RPMI8226 (cell line): ENCODE measurements around the gene CHIC1.
"Not testable (repeated sequence)": the region's sequence is repeated elsewhere in the genome, so short reads cannot be mapped to it uniquely, and the experiment has no call there.

Source experiments
- DNase-seq: peaks from one replicate; pipeline ENCODE4 v3.0.0-alpha.2; 2015

CHIC1 gene

DNA sequence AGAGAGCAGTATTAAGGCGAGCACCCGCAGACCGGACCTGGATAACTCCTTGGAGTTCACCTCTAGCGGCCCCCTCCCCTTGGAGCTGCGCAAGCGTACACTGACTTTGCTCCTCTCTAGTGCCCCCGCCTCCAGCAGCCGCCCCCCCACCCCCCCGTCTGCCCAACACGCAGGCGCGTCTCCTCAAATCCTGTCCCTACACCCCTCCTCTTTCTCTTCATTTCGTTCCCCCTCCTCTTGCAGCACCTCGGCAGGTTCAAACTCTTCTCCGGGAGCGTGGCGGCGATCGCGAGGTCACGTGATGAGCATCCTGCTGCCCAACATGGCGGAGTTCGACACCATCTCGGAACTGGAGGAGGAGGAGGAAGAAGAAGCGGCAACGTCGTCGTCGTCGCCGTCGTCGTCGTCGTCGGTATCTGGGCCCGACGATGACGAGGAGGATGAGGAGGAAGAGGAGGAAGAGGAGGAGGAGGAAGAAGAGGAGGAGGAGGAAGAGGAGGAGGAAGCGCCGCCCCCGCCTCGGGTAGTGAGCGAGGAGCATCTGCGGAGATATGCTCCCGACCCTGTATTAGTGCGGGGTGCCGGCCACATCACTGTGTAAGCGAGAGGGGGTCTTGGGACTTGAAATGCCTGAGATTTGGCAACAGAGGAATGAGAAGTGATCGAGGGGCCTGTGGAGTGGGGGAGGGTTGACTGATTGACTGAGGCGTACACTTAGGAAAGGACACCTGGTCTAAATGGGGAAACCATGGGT is at the start of gene CHIC1:
Gene CHIC1, plus strand, starts transcription at position 214 of the 754 bp plus-strand sequence. Its CDS starts 88 bp downstream, at position 302.
- peak; percentile 77 for DNase-seq

DNA sequence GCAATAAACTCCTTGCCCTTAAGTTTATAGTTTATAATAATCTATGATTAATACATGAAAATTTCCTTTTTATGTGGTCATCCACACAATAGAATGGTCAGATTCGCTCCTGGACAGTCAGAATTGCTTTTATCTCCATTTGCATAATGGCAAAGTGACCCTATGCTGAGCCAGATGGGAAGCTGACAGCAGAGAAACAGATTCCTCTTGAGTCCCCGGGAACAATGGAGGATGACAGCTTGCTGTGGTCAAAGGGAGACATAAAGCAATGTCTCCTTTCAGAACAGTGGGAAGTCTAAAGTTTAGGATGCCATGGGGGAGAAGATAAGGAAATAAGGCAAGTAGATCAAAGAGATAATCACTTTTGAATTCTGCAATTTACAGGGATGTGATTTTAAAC is 40.2 kb upstream of the CHIC1 start:
- not testable (repeated sequence) for DNase-seq

DNA sequence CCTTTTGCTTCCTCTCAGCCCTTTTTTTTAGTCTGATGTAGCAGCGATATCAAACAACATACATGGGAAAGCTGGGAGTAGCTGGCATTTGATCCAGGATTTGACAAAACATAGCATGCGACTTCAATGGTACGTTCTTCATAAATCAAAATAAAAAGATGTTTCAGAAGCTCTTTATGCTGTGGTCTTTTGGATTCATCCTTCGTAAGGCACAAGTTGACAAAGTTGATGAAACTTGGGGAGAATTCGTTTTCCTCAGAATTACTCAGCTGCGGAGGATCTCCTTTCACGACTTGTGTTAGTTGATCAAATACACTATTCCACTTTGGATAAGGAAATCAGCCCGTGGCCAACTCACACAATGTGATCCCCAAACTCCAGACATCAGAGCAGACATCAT is 38.1 kb upstream of the CHIC1 start:
- DNase-seq, result no peak

DNA sequence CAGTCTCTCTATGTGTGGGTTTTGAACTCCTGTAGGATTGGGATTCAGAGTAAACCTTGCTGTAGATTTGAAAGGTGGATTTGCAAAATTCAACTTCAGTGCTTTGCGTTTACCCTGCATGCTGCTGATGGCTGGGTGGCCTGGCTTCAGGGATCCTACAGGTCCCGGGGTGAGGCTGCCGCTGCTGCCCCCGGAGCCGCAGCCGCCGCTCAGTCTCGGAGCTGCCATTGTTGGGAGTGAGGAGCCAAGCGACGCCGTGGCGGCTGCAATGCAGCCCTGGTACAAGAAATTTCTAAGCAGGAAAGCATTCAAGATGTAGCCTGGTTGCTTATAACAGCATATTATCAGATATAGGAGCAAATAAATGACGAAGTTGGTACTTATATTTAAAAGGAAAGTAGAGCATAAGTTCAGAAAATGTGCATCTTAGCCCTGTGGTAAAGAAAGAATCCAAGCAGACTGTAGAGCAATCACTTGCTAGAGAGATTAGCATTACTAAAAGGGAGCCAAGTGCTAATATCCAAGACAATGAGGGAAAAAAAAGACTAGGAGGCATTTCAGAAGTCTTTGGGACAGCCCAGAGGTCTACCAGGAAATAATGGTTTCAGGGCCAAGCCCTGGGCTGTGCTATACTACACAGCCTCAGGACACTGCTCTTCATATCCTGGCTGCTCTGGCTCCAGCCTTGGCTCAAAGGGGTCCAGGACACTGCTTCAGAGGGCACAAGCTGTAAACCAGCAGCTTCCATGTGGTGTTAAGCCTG is 36.9 kb upstream of the CHIC1 start:
- no peak for DNase-seq

DNA sequence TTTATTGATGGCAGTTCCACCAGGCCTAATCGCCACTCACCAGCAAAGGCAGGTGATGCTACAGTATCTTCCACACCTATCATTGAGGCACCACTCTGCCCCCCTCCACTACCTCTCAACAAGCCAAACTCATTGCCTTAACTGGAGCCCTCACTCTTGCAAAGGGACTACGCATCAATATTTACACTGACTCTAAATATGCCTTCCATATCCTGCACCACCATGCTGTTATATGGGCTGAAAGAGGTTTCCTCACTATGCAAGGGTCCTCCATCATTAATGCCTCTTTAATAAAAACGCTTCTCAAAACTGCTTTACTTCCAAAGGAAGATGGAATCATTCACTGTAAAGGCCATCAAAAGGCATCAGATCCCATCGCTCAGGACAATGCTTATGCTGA is 31.3 kb upstream of the CHIC1 start:
- not testable (repeated sequence) for DNase-seq

DNA sequence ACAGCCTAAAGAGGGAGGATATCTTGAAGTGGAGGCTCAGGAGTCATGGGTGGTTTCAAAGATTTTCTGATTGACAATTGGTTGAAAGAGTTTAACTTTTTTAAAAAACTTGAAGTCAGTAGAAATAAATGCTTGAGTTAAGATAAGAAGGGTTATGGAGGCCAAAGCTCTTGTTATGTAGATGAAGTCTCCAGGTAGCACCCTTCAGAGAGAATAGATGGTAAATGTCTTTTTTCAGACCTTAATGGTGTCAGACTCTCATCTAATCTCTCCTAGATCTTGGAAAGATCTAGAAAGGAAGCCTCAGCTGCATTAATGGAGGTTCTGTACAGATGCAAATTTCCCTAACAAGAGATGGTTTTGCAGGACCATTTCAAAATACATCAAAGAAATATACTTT is 6.8 kb upstream of the CHIC1 start:
- DNase-seq, result no peak

DNA sequence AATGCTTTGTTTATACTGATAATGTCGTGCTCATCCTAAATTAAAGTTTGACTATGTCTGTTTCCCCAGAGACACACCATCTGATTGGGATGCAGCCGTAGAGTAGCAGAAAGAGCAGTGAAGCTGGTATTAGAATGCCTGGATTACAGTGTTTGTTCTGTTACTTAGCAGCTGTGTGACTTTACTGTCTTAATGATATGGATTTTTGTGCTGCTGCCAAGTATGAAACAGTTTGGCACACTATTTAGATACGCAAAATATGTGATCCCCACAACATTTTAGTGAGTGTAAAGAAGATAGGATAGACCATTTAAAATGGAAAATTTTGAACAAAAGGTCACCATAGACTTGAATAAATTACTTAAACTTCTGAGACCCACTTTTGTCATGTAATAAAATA is 1.2 kb upstream of the CHIC1 start:
- no peak for DNase-seq

DNA sequence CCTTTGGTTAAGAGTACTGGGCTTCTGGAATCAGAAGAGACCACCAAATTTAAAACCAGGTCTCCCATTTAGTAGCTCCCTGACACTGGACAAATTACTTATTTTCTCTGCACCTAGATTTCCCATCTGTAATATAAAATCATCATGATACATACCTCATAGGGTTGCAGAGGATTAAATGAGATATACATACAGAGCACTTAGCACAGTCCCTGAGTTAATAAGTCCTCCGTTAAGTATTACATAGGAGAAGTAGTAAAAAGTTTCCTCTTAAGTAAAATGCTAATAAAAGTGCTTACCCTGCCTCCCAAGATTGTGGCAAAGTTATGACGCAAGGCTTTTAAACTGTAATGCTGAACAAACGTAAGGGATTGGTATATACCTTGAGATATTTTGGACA is 539 bp upstream of the CHIC1 start:
- DNase-seq, result no peak

DNA sequence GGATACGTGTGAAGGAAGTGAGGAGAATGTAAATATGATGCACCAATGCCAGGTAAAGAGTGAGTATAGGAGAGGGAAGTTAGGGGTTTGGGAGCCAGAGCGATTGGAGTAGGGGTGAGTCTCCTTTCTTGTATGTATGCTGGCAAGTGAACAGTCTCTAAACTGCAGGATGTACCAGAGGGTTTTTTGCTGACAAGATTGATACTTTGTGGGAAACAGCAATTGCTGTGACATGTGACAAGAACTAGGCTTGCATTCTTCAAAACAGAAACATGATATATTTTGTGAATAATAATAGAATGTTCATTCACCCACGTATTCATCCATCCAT is 706 bp downstream of the CHIC1 start:
- peak; percentile 44 for DNase-seq

DNA sequence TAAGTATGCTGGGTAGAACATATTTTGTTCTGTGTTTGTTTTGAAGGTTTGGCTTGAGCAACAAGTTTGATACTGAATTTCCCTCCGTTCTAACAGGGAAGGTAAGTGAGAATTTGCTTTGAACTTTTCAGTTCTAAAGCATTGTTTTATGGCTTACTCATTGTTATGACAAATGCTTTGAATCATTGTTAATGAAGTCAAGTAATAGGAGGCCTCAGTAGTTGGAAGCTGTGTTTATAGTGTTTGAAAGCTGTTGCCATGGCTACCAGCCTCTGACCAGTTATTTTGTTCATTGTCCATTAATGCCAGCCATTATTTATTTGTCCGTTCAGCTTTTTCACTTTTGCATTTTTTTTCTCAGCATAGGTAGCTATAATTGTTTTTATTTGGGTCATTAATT is 14.4 kb downstream of the CHIC1 start:
- no peak for DNase-seq

DNA sequence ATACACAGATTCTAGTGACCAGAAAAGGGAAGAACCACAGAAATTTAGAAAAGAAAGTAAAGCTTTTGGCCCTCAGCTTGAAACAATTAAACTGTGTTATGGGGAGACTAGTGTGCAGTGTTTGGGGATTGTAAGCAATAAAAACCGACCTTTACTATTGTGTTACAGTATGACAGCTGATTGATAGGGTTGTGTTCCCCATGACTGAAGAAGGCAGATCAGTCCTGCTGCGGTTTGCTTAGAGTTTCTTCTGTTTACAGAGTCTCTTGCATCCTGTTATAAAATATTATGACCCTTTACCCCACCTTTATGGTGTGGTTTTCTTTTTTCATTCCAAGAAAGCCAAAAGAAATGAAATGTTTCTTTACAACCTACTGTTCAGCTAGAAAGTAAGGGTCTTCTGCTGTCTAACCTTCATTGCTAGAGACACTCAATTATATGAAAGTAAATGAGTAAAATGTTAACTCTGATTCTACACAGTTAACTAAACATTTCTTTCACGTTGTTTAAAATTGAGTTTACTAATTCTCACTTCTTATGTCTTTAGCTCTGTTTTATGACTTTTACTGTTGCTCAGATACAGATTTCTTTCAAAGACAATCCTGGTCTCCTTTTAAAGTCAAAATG is 18.1 kb downstream of the CHIC1 start:
- DNase-seq, result no peak

DNA sequence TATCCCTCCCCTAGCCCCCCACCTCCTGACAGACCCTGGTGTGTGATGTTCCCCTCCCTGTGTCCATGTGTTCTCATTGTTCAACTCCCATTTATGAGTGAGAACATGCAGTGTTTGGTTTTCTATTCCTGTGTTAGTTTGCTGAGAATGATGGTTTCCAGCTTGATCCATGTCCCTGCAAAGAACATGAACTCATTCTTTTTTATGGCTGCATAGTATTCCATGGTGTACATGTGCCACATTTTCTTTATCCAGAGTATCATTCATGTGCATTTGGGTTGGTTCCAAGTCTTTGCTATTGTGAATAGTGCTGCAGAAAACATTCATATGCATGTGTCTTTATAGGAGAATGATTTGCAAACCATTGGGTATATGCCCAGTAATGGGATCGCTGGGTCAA is 34.8 kb downstream of the CHIC1 start:
- not testable (repeated sequence) for DNase-seq

DNA sequence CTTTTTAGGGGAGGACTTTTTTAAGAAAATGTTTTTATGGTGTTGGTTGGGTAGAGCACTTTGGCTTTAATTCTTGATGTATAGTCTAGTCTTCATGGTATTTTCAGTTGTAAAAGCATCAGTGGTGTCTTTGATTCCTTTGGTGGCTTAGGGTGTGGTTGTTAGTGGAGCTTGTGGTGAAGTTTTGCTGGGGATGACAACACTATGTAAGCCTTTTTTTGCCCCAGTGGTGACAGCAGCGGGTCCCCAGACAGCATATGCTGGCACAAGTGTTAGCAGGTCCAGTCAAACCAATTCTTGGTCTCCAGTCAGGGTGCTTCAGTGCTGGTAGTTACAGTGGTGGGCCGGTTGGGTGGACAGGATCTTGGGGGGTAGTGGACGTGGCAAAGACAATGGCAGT is 52.0 kb downstream of the CHIC1 start:
- no peak for DNase-seq

DNA sequence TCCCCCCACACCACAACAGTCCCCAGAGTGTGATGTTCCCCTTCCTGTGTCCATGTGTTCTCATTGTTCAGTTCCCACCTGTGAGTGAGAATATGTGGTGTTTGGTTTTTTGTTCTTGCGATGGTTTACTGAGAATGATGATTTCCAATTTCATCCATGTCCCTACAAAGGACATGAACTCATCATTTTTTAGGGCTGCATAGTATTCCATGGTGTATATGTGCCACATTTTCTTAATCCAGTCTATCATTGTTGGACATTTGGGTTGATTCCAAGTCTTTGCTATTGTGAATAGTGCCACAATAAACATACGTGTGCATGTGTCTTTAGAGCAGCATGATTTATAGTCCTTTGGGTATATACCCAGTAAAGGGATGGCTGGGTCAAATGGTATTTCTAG is 78.7 kb downstream of the CHIC1 start:
- DNase-seq, result not testable (repeated sequence)

DNA sequence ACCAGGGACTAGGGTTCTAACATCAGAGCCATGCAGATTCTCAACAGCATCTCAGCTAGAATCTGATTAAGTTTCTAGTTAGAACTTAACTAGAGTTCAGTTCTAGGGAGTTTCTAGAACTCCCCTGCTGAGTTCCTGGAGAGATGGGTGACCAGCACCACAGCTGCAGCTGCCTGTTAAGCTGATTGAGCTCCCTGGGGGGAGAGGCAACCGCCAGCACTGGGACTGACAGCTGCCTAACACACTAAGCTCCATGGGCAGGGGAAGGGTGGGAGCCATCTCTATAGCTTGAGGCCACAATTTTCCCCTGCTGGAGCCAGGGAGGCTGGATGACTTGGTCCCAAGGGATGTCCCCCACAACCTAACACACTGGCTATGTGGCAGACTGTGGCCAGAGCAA is 84.2 kb downstream of the CHIC1 start:
- no peak for DNase-seq

DNA sequence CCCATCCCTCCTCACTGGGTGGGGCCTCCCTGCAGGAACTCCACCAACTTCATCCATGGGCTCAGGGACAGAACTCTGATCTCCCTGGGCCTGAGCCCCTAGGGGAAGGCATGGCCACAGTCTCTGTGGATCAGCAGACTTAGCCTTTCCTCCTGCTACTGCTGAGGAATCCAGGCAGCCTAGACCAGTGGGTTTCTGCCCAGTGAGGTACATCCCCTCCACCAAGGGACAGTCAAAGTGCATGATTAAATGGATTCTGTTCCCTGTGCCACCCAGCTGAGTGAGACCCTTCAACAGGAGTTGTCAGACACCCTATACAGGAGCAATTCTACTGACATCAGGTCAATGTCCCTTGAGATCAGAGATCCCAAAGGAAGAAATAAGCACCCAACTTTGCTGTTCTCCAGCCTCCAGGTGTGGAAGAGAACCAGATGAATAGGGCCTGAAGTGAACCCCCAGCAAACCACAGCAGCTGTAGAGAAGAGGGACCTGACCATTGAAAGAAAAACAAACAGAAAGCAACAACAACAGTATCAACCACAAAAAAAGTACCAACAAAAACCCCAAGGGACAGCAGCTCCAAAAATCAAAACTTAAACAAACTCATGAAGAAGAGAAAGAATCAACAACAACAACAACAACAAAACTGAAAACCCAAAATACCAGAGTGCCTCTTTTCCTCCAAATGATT is 84.8 kb downstream of the CHIC1 start:
- DNase-seq, result no peak

DNA sequence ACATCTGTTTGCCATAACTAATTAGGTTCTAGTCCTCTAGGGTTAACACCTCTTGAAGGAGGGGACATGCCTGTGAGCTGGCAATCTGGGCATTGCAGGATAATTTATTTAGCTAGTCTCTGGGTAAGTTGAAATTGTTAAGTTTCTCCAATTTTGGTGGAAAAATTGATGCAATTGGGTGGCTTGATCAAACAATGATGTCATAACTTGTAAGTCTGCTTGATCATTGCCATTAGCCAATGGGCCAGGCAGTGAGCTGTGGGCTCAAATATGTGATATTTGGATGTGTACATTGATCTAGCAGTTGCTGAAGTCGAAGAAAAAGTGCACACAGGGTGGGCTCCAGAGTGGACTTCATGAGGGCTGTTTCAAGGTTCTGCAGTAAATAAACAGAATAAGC is 98.3 kb downstream of the CHIC1 start:
- DNase-seq, result not testable (repeated sequence)

DNA sequence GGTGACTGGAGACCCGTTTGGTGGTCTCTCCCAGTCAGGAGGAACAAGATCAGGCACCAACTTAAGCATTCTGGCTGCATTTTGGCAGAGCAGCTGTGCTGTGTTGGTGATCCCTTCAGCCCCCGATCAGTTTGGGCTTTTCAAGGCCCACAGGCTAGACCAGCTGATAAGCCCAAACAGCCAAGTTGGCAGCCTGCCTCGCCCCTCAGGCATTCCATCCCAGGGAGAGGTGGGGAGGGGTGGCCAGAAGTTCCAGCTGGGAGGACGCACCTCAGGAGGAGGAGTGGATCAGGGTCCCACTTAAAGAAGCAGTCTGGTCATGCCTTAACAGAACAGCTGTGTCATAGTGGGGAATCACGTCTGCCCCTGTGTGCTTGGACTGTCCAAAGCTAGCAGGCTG is 105.8 kb downstream of the CHIC1 start:
- no peak for DNase-seq

DNA sequence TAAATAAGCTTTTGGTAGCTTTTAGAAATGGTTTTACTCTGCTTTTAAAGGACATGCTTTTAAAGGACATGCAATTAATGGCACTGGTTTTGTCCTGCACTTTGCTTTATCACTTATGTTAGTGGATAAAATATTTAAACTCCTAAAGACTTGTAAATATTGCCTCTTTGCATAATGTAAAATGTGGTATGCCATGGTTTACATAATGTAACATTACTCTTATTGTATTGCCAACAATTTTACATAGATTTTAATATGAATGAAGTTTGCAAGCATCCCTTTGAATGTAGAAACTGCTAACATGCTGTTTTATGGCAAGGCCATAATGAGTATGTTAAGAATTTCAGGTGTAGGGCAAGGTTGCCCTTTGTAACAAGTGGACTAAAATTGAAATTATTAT is 118.4 kb downstream of the CHIC1 start:
- DNase-seq, result no peak

DNA sequence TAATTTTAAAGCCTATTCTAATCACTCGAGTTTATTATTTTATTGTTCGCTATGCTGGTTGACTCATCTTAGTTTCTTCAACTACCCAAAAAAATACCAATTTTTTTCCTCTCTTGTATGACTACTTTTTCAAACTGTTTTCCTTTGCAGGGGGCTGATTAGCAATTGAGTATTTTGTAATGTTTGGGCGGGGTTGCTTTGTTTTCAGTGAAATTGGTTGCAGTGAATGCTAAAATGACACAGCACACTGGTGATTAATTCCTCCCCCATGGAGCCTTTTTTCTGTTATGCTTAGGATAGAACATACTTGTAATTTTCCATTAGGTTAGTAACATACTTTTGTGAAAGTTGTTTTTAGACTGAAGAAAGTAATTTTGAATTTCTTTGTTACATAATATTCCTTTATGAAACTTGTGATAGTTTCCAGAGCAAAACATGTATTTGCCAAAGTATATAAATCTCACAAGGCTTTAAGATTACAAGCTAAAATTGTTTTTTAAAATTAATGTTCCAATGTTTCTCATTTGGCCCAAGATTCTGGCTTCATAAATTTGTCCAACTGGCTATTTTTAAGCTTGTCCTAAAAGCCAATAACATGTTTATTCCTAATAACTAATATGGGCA is 120.4 kb downstream of the CHIC1 start:
- DNase-seq, result no peak

DNA sequence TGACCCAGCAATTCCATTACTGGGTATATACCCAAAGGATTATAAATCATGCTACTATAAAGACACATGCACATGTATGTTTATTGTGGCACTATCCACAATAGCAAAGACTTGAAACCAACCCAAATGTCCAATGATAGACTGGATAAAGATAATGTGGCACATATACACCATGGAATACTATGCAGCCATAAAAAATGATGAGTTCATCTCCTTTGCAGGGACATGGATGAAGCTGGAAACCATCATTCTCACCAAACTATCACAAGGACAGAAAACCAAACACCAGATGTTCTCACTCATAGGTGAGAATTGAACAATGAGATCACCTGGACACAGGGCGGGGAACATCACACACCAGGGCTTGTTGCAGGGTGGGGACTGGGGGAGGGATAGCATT is 144.0 kb downstream of the CHIC1 start:
- not testable (repeated sequence) for DNase-seq

DNA sequence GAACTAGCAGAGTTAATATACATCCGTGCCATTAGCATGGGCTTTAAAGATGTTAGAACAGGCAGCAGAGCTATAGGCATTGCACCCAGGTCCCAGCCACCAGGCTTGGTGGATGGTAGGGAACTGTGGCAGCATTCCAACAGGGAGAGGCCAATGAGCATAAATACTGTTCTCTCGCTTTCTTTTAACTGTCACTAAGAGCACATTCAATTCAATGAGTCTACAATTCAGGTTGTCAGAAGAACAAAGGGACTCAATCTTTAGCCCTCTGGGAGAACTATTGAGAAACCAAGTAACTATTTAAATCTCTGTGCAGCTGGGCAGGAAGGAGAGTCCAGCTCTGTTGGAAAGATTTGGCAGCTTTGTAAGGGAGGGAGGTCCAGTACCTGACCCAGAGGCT is 165.6 kb downstream of the CHIC1 start:
- DNase-seq, result no peak
